Naive thymus-derived CD4-positive, alpha-beta T cell (primary cell): ENCODE measurements around the gene PLD3. TPM values are rescaled to one million over a fixed set of nuclear protein-coding genes. Genes with fewer than 3 reads are reported as not detected.

ENCODE experiments used
- ATAC-seq: fragments of 150-1000 bp; cut with Tn5 transposase; 2 replicates; pipeline ENCODE4 v1.10.0; 2021; ENCODE audit warnings: mild to moderate bottlenecking, moderate library complexity
- CTCF ChIA-PET: fragments of 350-600 bp; sonication (Branson Sonifier 250); formaldehyde crosslinking; loops from one replicate; lab custom pipeline; 2021; ENCODE audit warnings: antibody characterized with exemption; lab: Charles Lee
- POLR2A ChIA-PET: fragments of 350-600 bp; sonication (Branson Sonifier 250); formaldehyde crosslinking; loops from one replicate; lab custom pipeline; 2021; ENCODE audit warnings: antibody characterized with exemption, inconsistent platforms; lab: Charles Lee
- DNase-seq, 9 donors: peaks; one replicate each; pipeline versions ENCODE4 v3.0.0 to v3.0.0-alpha.2; 2020 to 2022; ENCODE audit warnings: mixed read lengths in 1 of 9
- H3K27ac ChIP-seq: one replicate; pipeline ENCODE4 v1.7.0; 2013; ENCODE audit warnings: mild to moderate bottlenecking, low read depth, low read length, moderate library complexity
- H3K27me3 ChIP-seq, 2 donors: one replicate each; pipeline ENCODE4 v1.7.0; 2013; ENCODE audit warnings: low read length in 2 of 2, mild to moderate bottlenecking in 2 of 2, moderate library complexity in 2 of 2; ENCODE audit not compliant: control insufficient read depth in 2 of 2, insufficient read depth in 2 of 2
- H3K36me3 ChIP-seq, 3 experiments: 1 replicate in 2 of 3; 2 replicates in 1 of 3; pipeline ENCODE4 v1.7.0; 2013; ENCODE audit warnings: low read length in 3 of 3, mild to moderate bottlenecking in 3 of 3, moderate library complexity in 1 of 3; ENCODE audit not compliant: insufficient read depth in 3 of 3, control insufficient read depth in 2 of 3
- H3K4me1 ChIP-seq, 2 donors: one replicate each; pipeline ENCODE4 v1.7.0; 2013; ENCODE audit warnings: low read length in 2 of 2, mild to moderate bottlenecking in 2 of 2, moderate library complexity in 1 of 2; ENCODE audit not compliant: control insufficient read depth in 2 of 2, insufficient read depth in 2 of 2
- H3K4me3 ChIP-seq: 2 replicates; pipeline ENCODE4 v1.7.0; 2013; ENCODE audit warnings: mild to moderate bottlenecking, low read length
- H3K9me3 ChIP-seq, 3 experiments: 1 replicate in 2 of 3; 2 replicates in 1 of 3; pipeline ENCODE4 v1.7.0; 2013; ENCODE audit warnings: low read length in 3 of 3; ENCODE audit not compliant: control insufficient read depth in 2 of 3
- H3K27ac Mint-ChIP-seq, 9 donors: one replicate each; pipeline ENCODE4 v1.8.0; 2020 to 2022; ENCODE audit warnings: mixed read lengths in 9 of 9, mild to moderate bottlenecking in 8 of 9, moderate library complexity in 5 of 9, inconsistent platforms in 2 of 9
- H3K27me3 Mint-ChIP-seq, 5 donors: one replicate each; pipeline ENCODE4 v1.8.0; 2021 to 2022; ENCODE audit warnings: mixed read lengths in 5 of 5, mild to moderate bottlenecking in 1 of 5
- H3K36me3 Mint-ChIP-seq, 5 donors: one replicate each; pipeline ENCODE4 v1.8.0; 2020 to 2022; ENCODE audit warnings: mixed read lengths in 5 of 5, mild to moderate bottlenecking in 3 of 5, inconsistent platforms in 1 of 5
- H3K4me1 Mint-ChIP-seq, 7 donors: one replicate each; pipeline ENCODE4 v1.8.0; 2020 to 2022; ENCODE audit warnings: mixed read lengths in 7 of 7, mild to moderate bottlenecking in 3 of 7, inconsistent platforms in 1 of 7
- H3K4me3 Mint-ChIP-seq, 10 donors: one replicate each; pipeline ENCODE4 v1.8.0; 2020 to 2022; ENCODE audit warnings: mild to moderate bottlenecking in 10 of 10, mixed read lengths in 10 of 10, moderate library complexity in 6 of 10, inconsistent platforms in 2 of 10
- H3K9me3 Mint-ChIP-seq, 11 donors: one replicate each; pipeline ENCODE4 v1.8.0; 2020 to 2022; ENCODE audit warnings: mixed read lengths in 11 of 11, mild to moderate bottlenecking in 4 of 11, inconsistent platforms in 1 of 11, moderate library complexity in 1 of 11
- intact Hi-C, 2 donors: fragments of 100-400 bp; cut with micrococcal nuclease; formaldehyde crosslinking; loops; one replicate each; pipeline ENCODE4 v1.15.1; 2023
- polyA plus RNA-seq, 2 donors: library from polyadenylated mRNA; unstranded; fragments of 300-500 nt; fragmentation: Illumina TruSeq; gene quantifications; one replicate each; pipeline ENCODE4 v1.2.3, GENCODE V29; 2021
- total RNA-seq, 6 experiments: library from RNA in 5 of 6; stranded (reverse) in 5 of 6; gene quantifications; 1 replicate in 5 of 6; 2 replicates in 1 of 6; pipeline ENCODE4 v1.2.3 and lab custom pipeline; 2021 to 2026

Gene PLD3
- total and polyA plus RNA-seq, 7 experiments from 2014 or later: 60.1 to 137 (median 85.8) TPM

GRCh38 chr19:40320558-40320935, 27.9 kb upstream of the PLD3 start:
- no peak overlapping the region for H3K4me3 ChIP-seq
- ATAC-seq (no peak), DNase-seq (no peak)
- H3K4me1 ChIP-seq: no peaks in the 10 kb centered on the region
- Mint-ChIP-seq H3K4me3 (peak overlapping the region in 1 of 10 donors; percentile 1), H3K27me3 (no peaks in the 10 kb centered on the region), H3K27ac (peak overlapping the region in 2 of 9 donors; percentile 60 to 81), H3K36me3 (peaks cover 3 to 32% (median 12%) of the 10 kb centered on the region in 5 donors), H3K4me1 (peaks cover 0 to 1% (median 0%) of the 10 kb centered on the region in 7 donors), H3K9me3 (no peaks in the 10 kb centered on the region)
- intact Hi-C loops: no loop called here
- peaks cover 0 to 58% (median 13%) of the 10 kb centered on the region in 3 experiments for H3K36me3 ChIP-seq
- CTCF ChIA-PET: interaction anchor here (0.7 kb wide), 1 partner anchor 15 kb away, joined by 4 read pairs; no protein-coding TSS in a partner anchor
- H3K27me3 ChIP-seq: no peaks in the 10 kb centered on the region
- H3K9me3 ChIP-seq: no peaks in the 10 kb centered on the region
- H3K27ac ChIP-seq: no peak overlapping the region
- POLR2A ChIA-PET: no interaction called here

- DNase-seq (no peak), ATAC-seq (no peak)
- Histone ChIP-seq H3K27ac (no peak overlapping the region), H3K9me3 (no peaks in the 10 kb centered on the region), H3K36me3 (peaks cover 0 to 64% (median 13%) of the 10 kb centered on the region in 3 experiments), H3K4me1 (no peaks in the 10 kb centered on the region), H3K4me3 (no peak overlapping the region), H3K27me3 (no peaks in the 10 kb centered on the region)
- peaks cover 3 to 37% (median 16%) of the 10 kb centered on the region in 5 donors for H3K36me3 Mint-ChIP-seq
- H3K4me1 Mint-ChIP-seq: peaks cover 0 to 1% (median 0%) of the 10 kb centered on the region in 7 donors
- no peaks in the 10 kb centered on the region for H3K27me3 Mint-ChIP-seq
- no peak overlapping the region for H3K27ac Mint-ChIP-seq
- POLR2A ChIA-PET: no interaction called here
- no peaks in the 10 kb centered on the region for H3K9me3 Mint-ChIP-seq
- no peak overlapping the region for H3K4me3 Mint-ChIP-seq
- intact Hi-C loops: no loop called here
- CTCF ChIA-PET: interaction anchor here (0.6 kb wide), 1 partner anchor 45 kb away, joined by 3 read pairs; no protein-coding TSS in a partner anchor
These were observed 27.4 kb upstream of the PLD3 start for GRCh38 chr19:40321076-40321475.

- ChIA-PET POLR2A (no interaction called here), CTCF (interaction anchor here (0.6 kb wide), 1 partner anchor 46 kb away, joined by 3 read pairs; no protein-coding TSS in a partner anchor)
- no peak overlapping the region for H3K27ac ChIP-seq
- ATAC-seq (no peak), DNase-seq (no peak)
- no peaks in the 10 kb centered on the region for H3K9me3 ChIP-seq
- Mint-ChIP-seq H3K4me1 (peaks cover 0 to 1% (median 0%) of the 10 kb centered on the region in 7 donors), H3K36me3 (peaks cover 3 to 37% (median 13%) of the 10 kb centered on the region in 5 donors), H3K9me3 (no peaks in the 10 kb centered on the region), H3K27me3 (no peaks in the 10 kb centered on the region), H3K4me3 (no peak overlapping the region), H3K27ac (no peak overlapping the region)
- no peaks in the 10 kb centered on the region for H3K4me1 ChIP-seq
- intact Hi-C loops: no loop called here
- H3K27me3 ChIP-seq: no peaks in the 10 kb centered on the region
- H3K36me3 ChIP-seq: peaks cover 0 to 70% (median 13%) of the 10 kb centered on the region in 3 experiments
- H3K4me3 ChIP-seq: no peak overlapping the region
These were observed 26.8 kb upstream of the PLD3 start for GRCh38 chr19:40321566-40322270.

- Mint-ChIP-seq H3K4me1 (peaks cover 0 to 1% (median 0%) of the 10 kb centered on the region in 7 donors), H3K27ac (peak overlapping the region in 1 of 9 donors; percentile 54), H3K4me3 (no peak overlapping the region), H3K9me3 (no peaks in the 10 kb centered on the region), H3K36me3 (peaks cover 3 to 37% (median 12%) of the 10 kb centered on the region in 5 donors), H3K27me3 (no peaks in the 10 kb centered on the region)
- Histone ChIP-seq H3K4me1 (no peaks in the 10 kb centered on the region), H3K27ac (no peak overlapping the region), H3K4me3 (no peak overlapping the region), H3K27me3 (no peaks in the 10 kb centered on the region), H3K9me3 (no peaks in the 10 kb centered on the region), H3K36me3 (peaks cover 0 to 73% (median 13%) of the 10 kb centered on the region in 3 experiments)
- POLR2A ChIA-PET: no interaction called here
- ATAC-seq (no peak), DNase-seq (no peak)
- CTCF ChIA-PET: no interaction called here
- intact Hi-C loops: no loop called here
These were observed 26.3 kb upstream of the PLD3 start for GRCh38 chr19:40322271-40322610.

- H3K36me3 Mint-ChIP-seq: peaks cover 3 to 44% (median 12%) of the 10 kb centered on the region in 5 donors
- ChIA-PET CTCF (no interaction called here), POLR2A (no interaction called here)
- Histone ChIP-seq H3K27ac (no peak overlapping the region), H3K9me3 (no peaks in the 10 kb centered on the region), H3K4me1 (no peaks in the 10 kb centered on the region), H3K4me3 (no peak overlapping the region), H3K36me3 (peaks cover 0 to 81% (median 13%) of the 10 kb centered on the region in 3 experiments), H3K27me3 (no peaks in the 10 kb centered on the region)
- peaks cover 0 to 1% (median 0%) of the 10 kb centered on the region in 7 donors for H3K4me1 Mint-ChIP-seq
- no peak for ATAC-seq
- intact Hi-C loops: no loop called here
- DNase-seq: no peak
- no peak overlapping the region for H3K4me3 Mint-ChIP-seq
- H3K27me3 Mint-ChIP-seq: no peaks in the 10 kb centered on the region
- H3K9me3 Mint-ChIP-seq: no peaks in the 10 kb centered on the region
- H3K27ac Mint-ChIP-seq: peak overlapping the region in 2 of 9 donors; percentile 54 to 56
These were observed 25.4 kb upstream of the PLD3 start for GRCh38 chr19:40322951-40323615.

GRCh38 chr19:40323705-40324104, 24.8 kb upstream of the PLD3 start:
- no peaks in the 10 kb centered on the region for H3K9me3 Mint-ChIP-seq
- H3K4me1 Mint-ChIP-seq: peaks cover 0 to 1% (median 0%) of the 10 kb centered on the region in 7 donors
- ChIA-PET POLR2A (no interaction called here), CTCF (no interaction called here)
- peaks cover 3 to 45% (median 12%) of the 10 kb centered on the region in 5 donors for H3K36me3 Mint-ChIP-seq
- H3K4me3 Mint-ChIP-seq: no peak overlapping the region
- H3K27me3 Mint-ChIP-seq: no peaks in the 10 kb centered on the region
- no peaks in the 10 kb centered on the region for H3K4me1 ChIP-seq
- ATAC-seq (no peak), DNase-seq (no peak)
- peaks cover 0 to 85% (median 13%) of the 10 kb centered on the region in 3 experiments for H3K36me3 ChIP-seq
- peak overlapping the region in 1 of 9 donors; percentile 9 for H3K27ac Mint-ChIP-seq
- H3K9me3 ChIP-seq: no peaks in the 10 kb centered on the region
- no peaks in the 10 kb centered on the region for H3K27me3 ChIP-seq
- intact Hi-C loops: no loop called here
- no peak overlapping the region for H3K27ac ChIP-seq
- no peak overlapping the region for H3K4me3 ChIP-seq
